ACHN (cell line): ENCODE results near the gene FOSB.

Experiments
- DNase-seq: peaks from one replicate; pipeline ENCODE4 v3.0.0-alpha.2; 2015
- in situ Hi-C: cut with HindIII; loops from 2 replicates; pipeline ENCODE4 v1.10.0; 2017; ENCODE audit warnings: low sequenced_read_pairs, low pct_ligation_motif_present, low pct_unique_long_range_greater_than_20kb

FOSB gene

GRCh38 chr19:45474606-45475521 lies 7.1 kb downstream of the FOSB start:
- no peak for DNase-seq
- in situ Hi-C loops = no loop called here

- no peak for DNase-seq
- in situ Hi-C loops = no loop called here
These were observed 7.9 kb downstream of the FOSB start for GRCh38 chr19:45475537-45476291.

GRCh38 chr19:45476304-45476703 lies 8.5 kb downstream of the FOSB start:
- no peak for DNase-seq
- in situ Hi-C loops = no loop called here

- DNase-seq = no peak
- in situ Hi-C loops = no loop called here
These were observed 9.4 kb downstream of the FOSB start for GRCh38 chr19:45477186-45477585.

GRCh38 chr19:45477713-45478453 lies 10.1 kb downstream of the FOSB start:
- in situ Hi-C loops = no loop called here
- peak; percentile 50 for DNase-seq

GRCh38 chr19:45478454-45479238 lies 10.8 kb downstream of the FOSB start:
- in situ Hi-C loops = no loop called here
- DNase-seq = peak; percentile 92

- no peak for DNase-seq
- in situ Hi-C loops = no loop called here
These were observed 15.2 kb downstream of the FOSB start for GRCh38 chr19:45483033-45483432.

GRCh38 chr19:45484273-45484945 lies 16.6 kb downstream of the FOSB start:
- in situ Hi-C loops = no loop called here
- DNase-seq = no peak

- in situ Hi-C loops = no loop called here
- DNase-seq = peak; percentile 94
These were observed 17.7 kb downstream of the FOSB start for GRCh38 chr19:45485305-45486077.

DNA sequence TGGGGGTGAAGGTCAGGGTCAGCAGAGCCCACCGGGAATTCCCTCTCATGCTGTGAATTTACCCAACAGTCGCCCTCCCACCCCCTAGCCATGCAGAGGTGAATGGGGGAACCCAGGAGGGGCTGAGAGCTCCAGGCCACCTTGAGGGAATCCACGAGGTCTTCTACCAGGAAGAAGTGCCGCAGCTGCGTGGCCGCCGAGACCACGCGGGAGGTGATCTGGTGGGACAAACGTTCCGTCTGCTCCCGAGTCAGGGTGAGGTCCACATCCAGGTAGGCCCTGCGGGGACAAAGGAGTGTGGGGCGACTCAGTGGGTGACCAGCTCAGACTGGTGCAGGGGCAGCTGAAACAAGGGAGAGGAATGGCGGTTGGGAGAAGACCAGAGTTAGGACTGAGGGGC lies 20.9 kb downstream of the FOSB start:
- DNase-seq = no peak
- in situ Hi-C loops = no loop called here

DNA sequence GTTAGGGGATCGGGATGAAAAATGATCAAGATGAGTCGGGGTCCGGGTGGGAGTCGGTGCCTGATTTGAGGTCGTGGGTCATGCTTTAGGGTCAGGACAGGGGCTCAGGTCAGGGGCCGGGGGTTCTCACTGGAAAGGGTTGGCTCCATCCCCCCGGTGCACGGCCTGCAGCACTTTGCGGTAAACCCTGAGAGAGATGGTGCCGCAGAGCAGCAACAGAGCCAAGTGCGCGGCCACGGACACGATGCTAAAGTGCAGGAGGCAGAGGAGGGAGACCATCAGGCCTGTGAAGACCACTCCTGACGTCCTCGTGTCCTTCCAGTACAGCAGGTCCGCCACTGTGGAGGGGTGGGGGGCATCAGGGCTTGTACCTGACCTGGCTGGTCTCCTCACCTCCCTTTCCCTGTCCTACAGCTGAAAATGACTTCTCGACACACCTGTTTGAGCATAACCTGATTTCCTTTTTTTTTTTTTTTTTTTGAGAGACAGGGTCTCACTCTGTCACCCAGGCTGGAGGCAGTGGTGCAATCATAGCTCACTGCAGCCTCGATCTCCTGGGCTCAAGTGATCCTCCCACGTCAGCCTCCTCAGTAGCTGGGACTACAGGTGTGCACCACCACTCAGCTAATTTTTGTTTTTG lies 21.5 kb downstream of the FOSB start:
- no peak for DNase-seq
- in situ Hi-C loops = no loop called here

- in situ Hi-C loops = no loop called here
- DNase-seq = no peak
These were observed 24.4 kb downstream of the FOSB start for GRCh38 chr19:45492137-45492626.

DNA sequence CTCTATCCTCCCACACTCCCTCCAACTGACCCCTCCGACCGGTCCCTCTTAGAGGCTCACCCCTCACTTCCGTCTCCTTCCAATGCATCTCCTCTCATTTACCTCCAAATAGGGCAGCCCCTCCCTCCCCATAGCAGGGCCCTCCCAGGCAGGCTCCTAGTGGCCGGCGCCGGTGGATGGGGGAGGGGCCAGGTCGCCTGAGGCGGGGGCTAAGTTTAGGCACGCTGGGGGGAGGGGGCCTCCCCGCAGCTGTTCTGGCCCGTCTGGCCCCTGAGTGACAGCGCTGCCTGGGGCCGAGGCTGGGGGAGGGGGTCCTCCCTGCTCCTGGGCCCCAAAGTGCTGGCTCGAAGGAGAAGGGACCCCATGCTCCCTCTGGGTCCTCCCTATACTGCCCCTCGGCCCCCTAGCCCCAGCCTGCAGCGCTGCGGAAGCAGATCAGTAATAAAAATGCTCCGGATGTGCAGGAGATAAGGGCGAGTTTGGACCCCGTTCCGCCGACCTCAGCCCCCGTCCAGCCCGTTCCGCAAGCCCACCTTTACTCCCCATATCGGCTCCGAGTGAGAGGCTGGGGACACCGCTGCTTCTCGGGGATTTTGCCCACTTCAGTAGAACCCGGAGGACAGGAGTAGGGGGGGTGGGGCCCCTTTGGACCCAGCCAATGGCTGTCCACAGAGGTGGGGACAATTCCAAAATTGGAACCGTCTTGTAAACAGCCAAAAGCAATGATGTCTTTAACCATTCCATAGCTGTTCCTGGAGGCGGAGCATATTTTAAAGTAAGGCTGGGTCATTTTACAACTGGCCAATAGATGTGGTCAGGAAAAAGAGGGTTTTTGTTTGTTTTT lies 25.1 kb downstream of the FOSB start:
- no peak for DNase-seq

DNA sequence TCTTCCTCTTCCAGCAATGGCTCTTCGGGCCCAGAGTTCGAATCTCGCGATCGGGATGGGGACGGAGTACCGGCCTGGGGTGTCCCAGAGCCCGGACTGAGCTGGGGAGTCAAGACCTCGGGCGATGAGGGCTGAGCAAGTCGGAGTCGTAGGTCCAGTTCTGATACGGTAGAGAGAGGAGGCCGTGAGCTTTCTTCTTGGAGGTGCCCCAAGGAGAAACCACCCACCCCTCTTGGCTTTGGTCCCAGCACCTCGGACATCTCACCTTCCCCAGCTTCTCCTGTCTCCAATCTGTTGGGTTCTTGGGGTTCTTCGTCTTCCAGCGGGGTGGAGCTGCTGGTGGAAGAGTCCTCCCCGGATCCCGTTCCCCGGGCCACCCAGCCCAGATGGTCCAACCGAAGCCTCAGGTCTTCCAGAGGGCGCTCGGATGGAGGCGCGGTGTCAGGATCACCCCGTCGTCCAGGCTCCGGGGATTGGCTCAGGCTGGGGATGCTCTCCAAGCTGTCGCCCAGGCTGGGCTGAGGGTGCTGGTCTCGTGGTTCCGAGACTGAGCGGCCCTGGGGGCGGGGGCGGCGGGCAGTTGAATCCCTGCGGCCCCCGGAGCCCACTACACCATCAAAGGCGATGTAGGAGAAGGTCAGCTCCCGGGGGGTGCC lies 26.6 kb downstream of the FOSB start:
- DNase-seq = no peak
- in situ Hi-C loops = no loop called here

More for the DNA sequence above, 25.1 kb downstream of the FOSB start:
- in situ Hi-C loops = no loop called here

GRCh38 chr19:45495178-45495577 lies 27.4 kb downstream of the FOSB start:
- no peak for DNase-seq
- in situ Hi-C loops = no loop called here
